Peyer's patch (tissue), 4 donors: ENCODE measurements around the gene TYROBP. TPM values are rescaled to one million over a fixed set of nuclear protein-coding genes. Genes with fewer than 3 reads are reported as not detected.

Experiments used
- DNase-seq, 3 donors: peaks; one replicate each; pipeline ENCODE4 v3.0.0-alpha.2; 2017 to 2019
- H3K27ac ChIP-seq, 4 donors: fragments of 200-600 bp; sonication (generic); one replicate each; pipeline ENCODE4 v1.5.1; 2016 to 2019
- H3K27me3 ChIP-seq, 2 donors: fragments of 200-600 bp; sonication (generic); one replicate each; pipeline ENCODE4 v1.5.1; 2019
- H3K36me3 ChIP-seq, 3 donors: fragments of 200-600 bp; sonication (generic); one replicate each; pipeline ENCODE4 v1.5.1; 2016 to 2019
- H3K4me1 ChIP-seq, 4 donors: fragments of 200-600 bp; sonication (generic); one replicate each; pipeline ENCODE4 v1.5.1; 2016 to 2019
- H3K4me3 ChIP-seq, 4 donors: fragments of 200-600 bp; sonication (generic); 1 replicate in 3 of 4; 2 replicates in 1 of 4; pipeline ENCODE4 v1.5.1; 2016 to 2019; ENCODE audit warnings: mild to moderate bottlenecking in 1 of 4
- H3K9me3 ChIP-seq, 4 donors: fragments of 200-600 bp; sonication (generic); one replicate each; pipeline ENCODE4 v1.5.1; 2016 to 2019; ENCODE audit warnings: mild to moderate bottlenecking in 1 of 4
- POLR2A ChIP-seq, 2 donors: fragments of 450-650 bp; IDR thresholded peaks; one replicate each; pipeline ENCODE4 v1.5.1; 2017; ENCODE audit warnings: antibody characterized with exemption in 2 of 2, mild to moderate bottlenecking in 2 of 2, moderate library complexity in 2 of 2
- total RNA-seq, 4 donors: library from RNA; depleted of rRNA; stranded (reverse); fragments of >200 nt; gene quantifications; one replicate each; pipeline ENCODE4 v1.1.0, GENCODE V29; 2016
- TF ChIP-seq, protein P1 (sequence below), 6 experiments: fragments of 450-650 bp in 4 of 6; fragments of 200-600 bp in 2 of 6; sonication (generic) in 1 of 6; IDR thresholded peaks; one replicate each; pipeline ENCODE4 v1.5.1; 2017 to 2019; ENCODE audit warnings: antibody characterized with exemption in 6 of 6, mild to moderate bottlenecking in 3 of 6, moderate library complexity in 1 of 6

The TYROBP gene
- total RNA-seq, 4 donors from 2014 or later = 4.2 to 56.1 (median 20.2) TPM

DNA sequence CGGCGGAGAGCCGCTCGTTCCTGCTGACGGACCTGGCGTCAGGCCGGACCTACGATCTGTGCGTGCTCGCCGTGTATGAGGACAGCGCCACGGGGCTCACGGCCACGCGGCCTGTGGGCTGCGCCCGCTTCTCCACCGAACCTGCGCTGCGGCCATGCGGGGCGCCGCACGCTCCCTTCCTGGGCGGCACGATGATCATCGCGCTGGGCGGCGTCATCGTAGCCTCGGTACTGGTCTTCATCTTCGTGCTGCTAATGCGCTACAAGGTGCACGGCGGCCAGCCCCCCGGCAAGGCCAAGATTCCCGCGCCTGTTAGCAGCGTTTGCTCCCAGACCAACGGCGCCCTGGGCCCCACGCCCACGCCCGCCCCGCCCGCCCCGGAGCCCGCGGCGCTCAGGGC lies 36.5 kb upstream of the TYROBP start:
- Histone ChIP-seq H3K27me3 (no peaks in the 10 kb centered on the region), H3K4me1 (no peaks in the 10 kb centered on the region), H3K27ac (no peak overlapping the region), H3K9me3 (no peaks in the 10 kb centered on the region), H3K4me3 (no peak overlapping the region), H3K36me3 (peaks cover 0 to 29% (median 0%) of the 10 kb centered on the region in 3 donors)
- no peak for TF ChIP-seq POLR2A (IDR thresholded peaks at IDR 0.05)
- TF ChIP-seq, protein P1, sequence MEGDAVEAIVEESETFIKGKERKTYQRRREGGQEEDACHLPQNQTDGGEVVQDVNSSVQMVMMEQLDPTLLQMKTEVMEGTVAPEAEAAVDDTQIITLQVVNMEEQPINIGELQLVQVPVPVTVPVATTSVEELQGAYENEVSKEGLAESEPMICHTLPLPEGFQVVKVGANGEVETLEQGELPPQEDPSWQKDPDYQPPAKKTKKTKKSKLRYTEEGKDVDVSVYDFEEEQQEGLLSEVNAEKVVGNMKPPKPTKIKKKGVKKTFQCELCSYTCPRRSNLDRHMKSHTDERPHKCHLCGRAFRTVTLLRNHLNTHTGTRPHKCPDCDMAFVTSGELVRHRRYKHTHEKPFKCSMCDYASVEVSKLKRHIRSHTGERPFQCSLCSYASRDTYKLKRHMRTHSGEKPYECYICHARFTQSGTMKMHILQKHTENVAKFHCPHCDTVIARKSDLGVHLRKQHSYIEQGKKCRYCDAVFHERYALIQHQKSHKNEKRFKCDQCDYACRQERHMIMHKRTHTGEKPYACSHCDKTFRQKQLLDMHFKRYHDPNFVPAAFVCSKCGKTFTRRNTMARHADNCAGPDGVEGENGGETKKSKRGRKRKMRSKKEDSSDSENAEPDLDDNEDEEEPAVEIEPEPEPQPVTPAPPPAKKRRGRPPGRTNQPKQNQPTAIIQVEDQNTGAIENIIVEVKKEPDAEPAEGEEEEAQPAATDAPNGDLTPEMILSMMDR (IDR thresholded peaks at IDR 0.05) = no peak
- no peak for DNase-seq

DNA sequence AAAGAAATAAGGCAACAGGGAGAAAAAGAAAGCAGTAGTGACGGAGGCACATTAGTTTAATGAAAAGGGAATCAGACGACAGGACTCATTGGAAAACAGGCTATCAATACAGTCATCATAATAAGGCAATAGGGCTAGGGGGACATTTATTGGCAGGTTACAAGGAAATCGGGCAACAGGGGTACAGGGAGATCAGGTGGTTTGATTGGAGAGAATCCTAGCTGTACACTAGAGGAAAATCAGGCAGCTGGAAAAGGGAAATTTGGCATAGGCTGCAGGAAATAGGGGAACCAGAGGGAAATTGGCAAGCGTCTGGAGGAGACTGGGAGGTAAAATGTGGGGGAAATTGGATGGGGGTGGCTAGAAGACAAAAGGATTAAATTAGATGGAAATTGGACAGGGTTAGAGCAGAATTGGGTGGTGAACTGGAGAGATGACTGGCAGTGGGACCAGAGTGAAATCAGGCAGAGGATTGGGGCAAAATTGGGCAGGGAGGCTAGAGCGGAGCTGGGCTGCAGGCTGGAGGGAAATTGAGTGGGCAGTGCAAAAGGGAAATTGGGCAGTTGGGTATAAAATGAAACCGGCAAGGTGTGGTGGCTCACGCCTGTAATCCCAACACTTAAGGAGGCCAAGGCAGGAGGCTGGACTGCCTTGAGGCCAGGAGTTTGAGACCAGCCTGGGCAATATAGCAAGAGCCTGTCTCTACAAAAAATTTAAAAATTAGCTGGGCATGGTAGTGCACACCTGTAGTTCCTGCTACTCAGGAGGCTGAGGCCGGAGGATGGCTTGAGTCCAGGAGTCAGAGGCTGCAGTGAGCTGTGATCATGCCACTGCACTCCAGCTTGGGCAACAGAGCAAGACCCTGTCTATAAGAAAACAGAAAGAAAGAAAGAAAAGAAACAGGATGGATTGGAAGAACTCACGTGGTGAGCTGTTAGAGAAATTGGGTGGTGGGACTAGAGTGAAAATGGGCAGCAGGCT lies 35.5 kb upstream of the TYROBP start:
- DNase-seq = no peak
- Histone ChIP-seq H3K4me1 (peaks cover 0 to 2% (median 0%) of the 10 kb centered on the region in 4 donors), H3K27me3 (no peaks in the 10 kb centered on the region), H3K27ac (no peak overlapping the region), H3K36me3 (peaks cover 0 to 31% (median 0%) of the 10 kb centered on the region in 3 donors), H3K9me3 (no peaks in the 10 kb centered on the region), H3K4me3 (no peak overlapping the region)
- no peak for TF ChIP-seq POLR2A (IDR thresholded peaks at IDR 0.05)
- TF ChIP-seq, protein P1 (IDR thresholded peaks at IDR 0.05) = no peak

DNA sequence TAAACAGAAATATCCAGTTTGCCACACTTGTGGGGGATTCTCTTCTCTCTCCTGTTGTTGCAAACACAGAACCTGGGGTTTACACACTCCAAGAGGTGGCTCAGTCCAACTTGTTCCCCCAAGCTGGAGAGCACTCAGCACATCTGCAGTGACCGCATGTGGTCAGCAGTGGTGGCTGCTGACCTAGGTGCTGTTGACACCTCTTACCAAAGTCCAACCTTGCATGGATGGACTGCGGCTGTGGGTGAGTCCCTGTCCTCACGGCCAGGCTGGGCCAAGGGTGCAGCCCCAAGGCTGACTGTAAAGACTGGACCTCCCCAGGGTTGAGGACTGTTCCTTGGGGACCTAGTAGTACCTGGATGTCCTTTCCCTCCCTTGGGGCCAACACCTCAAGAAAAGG lies 34.1 kb upstream of the TYROBP start:
- no peak overlapping the region for H3K4me3 ChIP-seq
- H3K36me3 ChIP-seq = peaks cover 0 to 31% (median 0%) of the 10 kb centered on the region in 3 donors
- no peak for TF ChIP-seq POLR2A (IDR thresholded peaks at IDR 0.05)
- TF ChIP-seq, protein P1 (IDR thresholded peaks at IDR 0.05) = no peak

DNA sequence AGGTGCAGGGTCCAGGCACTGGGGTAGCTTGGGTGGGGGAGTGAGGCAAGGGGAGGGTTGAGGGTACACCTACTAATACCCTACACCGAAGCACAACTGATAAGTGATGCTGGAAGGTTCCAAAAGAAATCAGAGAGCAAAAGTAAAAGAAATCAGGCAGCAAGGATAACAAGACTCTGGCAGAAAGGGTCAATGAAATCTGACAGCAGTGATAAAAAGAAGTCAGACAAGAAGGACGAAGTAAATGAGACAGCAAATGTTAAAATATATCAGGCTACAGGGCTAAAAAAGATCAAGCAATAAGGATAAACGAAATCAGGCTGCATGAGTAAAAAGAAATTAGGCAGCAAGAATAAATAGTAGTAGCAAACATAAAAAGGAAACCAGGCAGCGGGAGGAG lies 32.7 kb upstream of the TYROBP start:
- DNase-seq = no peak
- no peak for TF ChIP-seq POLR2A (IDR thresholded peaks at IDR 0.05)
- TF ChIP-seq, protein P1 (IDR thresholded peaks at IDR 0.05) = no peak
- peaks cover 0 to 23% (median 4%) of the 10 kb centered on the region in 4 donors for H3K4me1 ChIP-seq
- H3K36me3 ChIP-seq = peaks cover 0 to 31% (median 0%) of the 10 kb centered on the region in 3 donors
- no peaks in the 10 kb centered on the region for H3K27me3 ChIP-seq
- no peaks in the 10 kb centered on the region for H3K9me3 ChIP-seq
- H3K27ac ChIP-seq = no peak overlapping the region
- no peak overlapping the region for H3K4me3 ChIP-seq

More for the DNA sequence above, 34.1 kb upstream of the TYROBP start:
- Histone ChIP-seq H3K27ac (no peak overlapping the region), H3K4me1 (peaks cover 0 to 15% (median 0%) of the 10 kb centered on the region in 4 donors), H3K9me3 (no peaks in the 10 kb centered on the region), H3K27me3 (no peaks in the 10 kb centered on the region)
- no peak for DNase-seq

DNA sequence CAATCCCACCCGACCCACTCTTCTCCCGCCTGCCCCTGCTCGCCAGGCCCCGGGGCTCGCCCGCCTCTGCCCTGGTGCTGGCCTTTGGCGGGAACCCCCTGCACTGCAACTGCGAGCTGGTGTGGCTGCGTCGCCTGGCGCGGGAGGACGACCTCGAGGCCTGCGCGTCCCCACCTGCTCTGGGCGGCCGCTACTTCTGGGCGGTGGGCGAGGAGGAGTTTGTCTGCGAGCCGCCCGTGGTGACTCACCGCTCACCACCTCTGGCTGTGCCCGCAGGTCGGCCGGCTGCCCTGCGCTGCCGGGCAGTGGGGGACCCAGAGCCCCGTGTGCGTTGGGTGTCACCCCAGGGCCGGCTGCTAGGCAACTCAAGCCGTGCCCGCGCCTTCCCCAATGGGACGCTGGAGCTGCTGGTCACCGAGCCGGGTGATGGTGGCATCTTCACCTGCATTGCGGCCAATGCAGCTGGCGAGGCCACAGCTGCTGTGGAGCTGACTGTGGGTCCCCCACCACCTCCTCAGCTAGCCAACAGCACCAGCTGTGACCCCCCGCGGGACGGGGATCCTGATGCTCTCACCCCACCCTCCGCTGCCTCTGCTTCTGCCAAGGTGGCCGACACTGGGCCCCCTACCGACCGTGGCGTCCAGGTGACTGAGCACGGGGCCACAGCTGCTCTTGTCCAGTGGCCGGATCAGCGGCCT lies 32.1 kb upstream of the TYROBP start:
- H3K9me3 ChIP-seq = no peaks in the 10 kb centered on the region
- peaks cover 0 to 31% (median 0%) of the 10 kb centered on the region in 3 donors for H3K36me3 ChIP-seq
- H3K27ac ChIP-seq = no peak overlapping the region
- DNase-seq = no peak
- H3K27me3 ChIP-seq = no peaks in the 10 kb centered on the region
- peaks cover 0 to 30% (median 9%) of the 10 kb centered on the region in 4 donors for H3K4me1 ChIP-seq
- TF ChIP-seq POLR2A (IDR thresholded peaks at IDR 0.05) = no peak
- TF ChIP-seq, protein P1 (IDR thresholded peaks at IDR 0.05) = no peak
- H3K4me3 ChIP-seq = no peak overlapping the region
